A549 (cell line): ENCODE results near the gene TENM3.

ENCODE experiments used
- CTCF ChIP-seq: fragments of >200 bp; sonication (Bioruptor Twin); formaldehyde crosslinking; IDR thresholded peaks from 3 replicates; pipeline ENCODE4 v1.5.1; 2016
- MAX ChIP-seq: IDR thresholded peaks from 2 replicates; pipeline ENCODE4 v1.6.1; 2012

- TF ChIP-seq MAX (no peak), CTCF (no peak)
These were observed 267.6 kb downstream of the TENM3 start for GRCh38 chr4:182510836-182511235.
